ENCODE data around the gene SNX1.
A peak's percentile ranks its signal among the peaks of the same experiment; 100 is the strongest.

SNX1 gene

DNA sequence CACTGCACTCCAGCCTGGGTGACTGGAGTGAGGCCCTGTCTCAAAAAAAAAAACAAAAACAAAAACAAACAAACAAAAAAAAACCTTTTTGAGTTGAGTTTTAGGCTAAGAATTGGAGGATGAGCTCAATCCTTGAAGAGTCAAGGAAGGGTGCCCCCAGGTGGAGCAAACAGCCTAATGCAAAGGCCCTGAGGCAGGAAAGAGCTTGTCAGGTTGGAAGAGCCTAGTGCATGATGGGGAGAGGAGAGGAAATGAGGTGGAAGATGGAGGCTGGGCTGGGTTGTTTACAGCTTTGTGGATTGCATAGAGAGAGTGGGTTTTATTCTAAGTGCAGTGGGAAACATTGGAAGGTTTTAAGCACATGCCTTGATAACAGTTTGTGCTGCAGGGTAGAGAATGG is 53.6 kb downstream of the SNX1 start:
- H3K4me3 ChIP-seq (ENCODE audit: low read depth, low read length), result no peak overlapping the region
- DNase-seq (ENCODE audit: low read depth), result peak; percentile 60
- TF ChIP-seq, protein P1, sequence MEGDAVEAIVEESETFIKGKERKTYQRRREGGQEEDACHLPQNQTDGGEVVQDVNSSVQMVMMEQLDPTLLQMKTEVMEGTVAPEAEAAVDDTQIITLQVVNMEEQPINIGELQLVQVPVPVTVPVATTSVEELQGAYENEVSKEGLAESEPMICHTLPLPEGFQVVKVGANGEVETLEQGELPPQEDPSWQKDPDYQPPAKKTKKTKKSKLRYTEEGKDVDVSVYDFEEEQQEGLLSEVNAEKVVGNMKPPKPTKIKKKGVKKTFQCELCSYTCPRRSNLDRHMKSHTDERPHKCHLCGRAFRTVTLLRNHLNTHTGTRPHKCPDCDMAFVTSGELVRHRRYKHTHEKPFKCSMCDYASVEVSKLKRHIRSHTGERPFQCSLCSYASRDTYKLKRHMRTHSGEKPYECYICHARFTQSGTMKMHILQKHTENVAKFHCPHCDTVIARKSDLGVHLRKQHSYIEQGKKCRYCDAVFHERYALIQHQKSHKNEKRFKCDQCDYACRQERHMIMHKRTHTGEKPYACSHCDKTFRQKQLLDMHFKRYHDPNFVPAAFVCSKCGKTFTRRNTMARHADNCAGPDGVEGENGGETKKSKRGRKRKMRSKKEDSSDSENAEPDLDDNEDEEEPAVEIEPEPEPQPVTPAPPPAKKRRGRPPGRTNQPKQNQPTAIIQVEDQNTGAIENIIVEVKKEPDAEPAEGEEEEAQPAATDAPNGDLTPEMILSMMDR (IDR thresholded peaks at IDR 0.05; ENCODE audit: low read depth, low read length), result peak; percentile 47
- TF ChIP-seq, protein P2, sequence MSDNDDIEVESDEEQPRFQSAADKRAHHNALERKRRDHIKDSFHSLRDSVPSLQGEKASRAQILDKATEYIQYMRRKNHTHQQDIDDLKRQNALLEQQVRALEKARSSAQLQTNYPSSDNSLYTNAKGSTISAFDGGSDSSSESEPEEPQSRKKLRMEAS (IDR thresholded peaks at IDR 0.05; ENCODE audit: low read depth, low read length), result no peak

- no peak overlapping the region for H3K4me3 ChIP-seq (ENCODE audit: low read depth, low read length)
- no peak for DNase-seq (ENCODE audit: low read depth)
Observed at GRCh38 chr15:64149893-64150578, 54.3 kb downstream of the SNX1 start.

GRCh38 chr15:64151727-64152506 is 56.1 kb downstream of the SNX1 start, which contains the start of gene SNX22:
SNX22 (plus strand) TSS chr15:64151731; CDS start chr15:64151776, 45 bp downstream.
- no peak for DNase-seq (ENCODE audit: low read depth)
- no peak for TF ChIP-seq MYC (IDR thresholded peaks at IDR 0.05; ENCODE audit: low read depth, low read length)
- H3K4me3 ChIP-seq (ENCODE audit: low read depth, low read length), result no peak within 1 kb of the TSS

More at GRCh38 chr15:64149893-64150578, 54.3 kb downstream of the SNX1 start:
- no peak for TF ChIP-seq MYC (IDR thresholded peaks at IDR 0.05; ENCODE audit: low read depth, low read length)
- TF ChIP-seq, protein P1 (IDR thresholded peaks at IDR 0.05; ENCODE audit: low read depth, low read length), result no peak
- TF ChIP-seq, protein P2 (IDR thresholded peaks at IDR 0.05; ENCODE audit: low read depth, low read length), result no peak
- TF ChIP-seq POLR2A (IDR thresholded peaks at IDR 0.05; ENCODE audit: extremely low read depth, insufficient read length), result no peak

- no peak overlapping the region for H3K4me3 ChIP-seq (ENCODE audit: low read depth, low read length)
- TF ChIP-seq MYC (IDR thresholded peaks at IDR 0.05; ENCODE audit: low read depth, low read length) (no peak), POLR2A (IDR thresholded peaks at IDR 0.05; ENCODE audit: extremely low read depth, insufficient read length) (no peak)
- TF ChIP-seq, protein P1 (IDR thresholded peaks at IDR 0.05; ENCODE audit: low read depth, low read length), result no peak
- TF ChIP-seq, protein P2 (IDR thresholded peaks at IDR 0.05; ENCODE audit: low read depth, low read length), result no peak
- no peak for DNase-seq (ENCODE audit: low read depth)
Observed at GRCh38 chr15:64152507-64153387, 57.0 kb downstream of the SNX1 start.

DNA sequence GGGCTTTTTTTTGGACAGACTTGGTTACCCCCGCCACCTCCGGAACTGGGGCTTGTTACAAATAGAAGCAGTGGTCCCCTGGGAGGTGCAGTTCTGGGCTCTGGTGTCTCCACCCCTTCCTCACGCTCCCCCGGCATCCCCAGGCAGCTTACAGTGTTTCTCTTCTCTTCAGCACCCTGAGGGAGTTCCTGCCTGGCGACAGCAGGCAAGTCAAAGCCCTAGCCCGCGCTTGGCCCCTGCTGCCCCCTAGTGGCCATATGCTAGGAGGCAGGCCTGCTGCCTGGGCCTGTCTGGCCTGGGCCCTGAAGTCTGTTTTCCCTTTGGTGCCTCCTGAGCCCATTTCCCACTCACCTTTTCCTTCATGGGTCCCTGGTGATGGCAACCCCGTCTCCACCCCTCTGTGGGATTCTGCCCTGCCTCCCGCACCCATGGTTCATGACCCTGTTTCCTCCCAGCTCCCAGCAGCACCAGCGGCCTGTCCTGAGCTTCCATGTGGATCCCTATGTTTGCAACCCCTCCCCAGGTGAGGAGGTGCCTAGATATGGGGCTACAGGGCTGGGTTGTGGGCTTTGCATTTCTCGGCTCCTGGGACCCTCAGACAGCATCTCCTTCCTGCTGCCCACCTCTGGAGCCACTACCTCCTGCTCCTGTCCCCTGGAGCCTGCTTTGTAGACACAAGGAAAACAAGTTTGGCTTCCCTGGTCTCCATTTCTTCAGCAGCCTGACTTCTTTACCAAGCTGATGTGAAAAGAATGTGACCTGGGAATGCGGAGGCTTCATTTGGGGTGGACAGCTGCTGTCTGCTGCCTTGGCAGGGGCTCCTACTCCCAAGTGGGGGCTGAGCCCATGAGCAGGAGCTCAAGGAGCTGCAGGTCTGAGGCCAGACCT is 57.9 kb downstream of the SNX1 start:
- no peak overlapping the region for H3K4me3 ChIP-seq (ENCODE audit: low read depth, low read length)
- DNase-seq (ENCODE audit: low read depth), result peak; percentile 92
- TF ChIP-seq, protein P2 (IDR thresholded peaks at IDR 0.05; ENCODE audit: low read depth, low read length), result peak; percentile 77
- TF ChIP-seq POLR2A (IDR thresholded peaks at IDR 0.05; ENCODE audit: extremely low read depth, insufficient read length) (peak; percentile 25), MYC (IDR thresholded peaks at IDR 0.05; ENCODE audit: low read depth, low read length) (peak; percentile 76)
- TF ChIP-seq, protein P1 (IDR thresholded peaks at IDR 0.05; ENCODE audit: low read depth, low read length), result peak; percentile 95
